ENCODE measurements around the gene PPM1H. TPM values are rescaled to one million over a fixed set of nuclear protein-coding genes. Genes with fewer than 3 reads are reported as not detected.

The PPM1H gene
- total RNA-seq, 1 donor from 2014 or later: 6.3 TPM

DNA sequence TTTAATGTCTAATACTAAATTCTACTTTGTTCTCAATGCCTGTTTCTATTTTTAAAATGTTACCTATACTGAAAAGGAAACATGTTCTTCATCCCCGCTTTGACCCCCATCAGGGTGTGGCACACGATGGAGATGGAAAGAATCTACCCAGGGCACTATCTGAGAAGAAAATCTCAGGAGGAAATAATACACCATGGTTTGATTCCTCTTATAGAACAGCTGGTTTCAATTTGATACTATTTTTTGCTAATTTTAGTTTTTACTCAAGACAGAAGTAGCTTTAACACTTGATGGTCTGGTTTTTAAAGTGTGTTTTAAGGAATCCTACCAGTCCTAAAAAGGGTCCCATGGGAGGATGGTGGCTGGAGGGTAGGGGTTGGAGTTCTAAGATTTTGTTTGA is 56.7 kb downstream of the PPM1H start:
- TF ChIP-seq, protein P1, sequence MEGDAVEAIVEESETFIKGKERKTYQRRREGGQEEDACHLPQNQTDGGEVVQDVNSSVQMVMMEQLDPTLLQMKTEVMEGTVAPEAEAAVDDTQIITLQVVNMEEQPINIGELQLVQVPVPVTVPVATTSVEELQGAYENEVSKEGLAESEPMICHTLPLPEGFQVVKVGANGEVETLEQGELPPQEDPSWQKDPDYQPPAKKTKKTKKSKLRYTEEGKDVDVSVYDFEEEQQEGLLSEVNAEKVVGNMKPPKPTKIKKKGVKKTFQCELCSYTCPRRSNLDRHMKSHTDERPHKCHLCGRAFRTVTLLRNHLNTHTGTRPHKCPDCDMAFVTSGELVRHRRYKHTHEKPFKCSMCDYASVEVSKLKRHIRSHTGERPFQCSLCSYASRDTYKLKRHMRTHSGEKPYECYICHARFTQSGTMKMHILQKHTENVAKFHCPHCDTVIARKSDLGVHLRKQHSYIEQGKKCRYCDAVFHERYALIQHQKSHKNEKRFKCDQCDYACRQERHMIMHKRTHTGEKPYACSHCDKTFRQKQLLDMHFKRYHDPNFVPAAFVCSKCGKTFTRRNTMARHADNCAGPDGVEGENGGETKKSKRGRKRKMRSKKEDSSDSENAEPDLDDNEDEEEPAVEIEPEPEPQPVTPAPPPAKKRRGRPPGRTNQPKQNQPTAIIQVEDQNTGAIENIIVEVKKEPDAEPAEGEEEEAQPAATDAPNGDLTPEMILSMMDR (IDR thresholded peaks at IDR 0.05; ENCODE audit: partially characterized antibody, unreplicated experiment): no peak
- Mint-ChIP-seq H3K4me1 (ENCODE audit: low read depth, unreplicated experiment) (no peaks in the 10 kb centered on the region), H3K27me3 (ENCODE audit: unreplicated experiment) (no peaks in the 10 kb centered on the region), H3K4me3 (ENCODE audit: unreplicated experiment) (no peak overlapping the region), H3K36me3 (ENCODE audit: unreplicated experiment) (no peaks in the 10 kb centered on the region), H3K27ac (ENCODE audit: unreplicated experiment) (no peak overlapping the region), H3K9me3 (ENCODE audit: unreplicated experiment) (peaks cover 4% of the 10 kb centered on the region)
- DNase-seq: no peak

DNA sequence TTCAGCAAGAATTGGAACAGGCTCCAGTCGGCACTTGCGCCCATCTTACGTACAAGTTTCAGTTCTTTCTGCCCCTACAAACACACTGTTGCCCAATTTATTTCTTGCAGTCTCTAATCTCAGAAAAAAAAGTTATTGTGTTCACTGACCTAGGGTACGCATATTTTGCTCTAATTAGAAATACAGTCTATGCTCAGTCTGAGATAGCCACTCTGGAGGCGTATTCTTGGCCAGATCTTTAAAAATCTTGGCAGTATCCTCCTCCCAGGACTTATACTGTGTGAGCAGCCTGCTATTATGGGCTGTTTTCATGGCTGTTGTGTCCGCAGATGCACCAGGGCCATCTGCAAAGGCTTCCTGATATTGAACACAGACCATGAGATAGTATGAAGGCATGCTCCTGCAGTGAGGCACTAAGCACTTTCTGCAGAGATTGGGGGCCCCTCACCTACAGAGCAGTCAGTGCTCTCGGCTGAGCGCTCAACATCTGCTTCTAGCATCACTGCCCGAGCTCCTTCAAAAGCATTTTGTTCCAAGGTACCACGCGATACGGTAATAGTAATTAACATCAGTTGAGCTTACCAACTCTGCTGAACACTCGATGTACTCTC is 57.9 kb downstream of the PPM1H start:
- no peaks in the 10 kb centered on the region for H3K36me3 Mint-ChIP-seq (ENCODE audit: unreplicated experiment)
- H3K4me3 Mint-ChIP-seq (ENCODE audit: unreplicated experiment): no peak overlapping the region
- H3K27me3 Mint-ChIP-seq (ENCODE audit: unreplicated experiment): no peaks in the 10 kb centered on the region
- no peak for DNase-seq
- H3K27ac Mint-ChIP-seq (ENCODE audit: unreplicated experiment): no peak overlapping the region
- no peaks in the 10 kb centered on the region for H3K4me1 Mint-ChIP-seq (ENCODE audit: low read depth, unreplicated experiment)
- H3K9me3 Mint-ChIP-seq (ENCODE audit: unreplicated experiment): peaks cover 4% of the 10 kb centered on the region
- TF ChIP-seq, protein P1 (IDR thresholded peaks at IDR 0.05; ENCODE audit: partially characterized antibody, unreplicated experiment): no peak

DNA sequence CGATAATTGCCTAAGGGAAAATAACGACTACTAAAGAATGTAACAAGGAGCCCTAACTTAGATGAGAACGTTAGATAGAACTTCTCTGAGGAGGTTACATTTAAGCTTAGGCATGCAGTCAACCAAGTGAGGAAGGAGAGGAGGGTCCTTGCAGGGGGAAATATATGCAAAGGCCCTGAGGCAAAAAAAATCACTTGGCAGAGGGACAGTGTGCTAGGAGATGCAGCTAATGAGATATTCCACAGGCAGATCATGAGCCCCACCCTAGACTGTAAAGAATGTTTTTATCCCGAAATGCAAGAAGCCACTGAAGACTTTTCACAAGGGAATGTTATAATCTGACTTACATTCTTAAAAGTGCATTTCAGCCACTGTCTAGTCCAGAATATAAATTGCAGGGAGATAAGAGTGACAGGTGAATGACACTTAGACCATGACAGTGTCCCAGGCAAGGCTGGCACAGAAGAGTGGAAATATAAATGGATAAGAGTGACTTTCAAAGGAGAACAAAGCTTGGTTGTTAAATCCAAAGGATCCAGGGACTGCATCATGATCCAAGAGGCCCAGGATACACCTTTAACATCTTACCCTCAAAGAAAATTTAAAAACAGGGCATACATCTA is 61.0 kb downstream of the PPM1H start:
- TF ChIP-seq, protein P1 (IDR thresholded peaks at IDR 0.05; ENCODE audit: partially characterized antibody, unreplicated experiment): no peak
- H3K9me3 Mint-ChIP-seq (ENCODE audit: unreplicated experiment): no peaks in the 10 kb centered on the region
- H3K4me1 Mint-ChIP-seq (ENCODE audit: low read depth, unreplicated experiment): no peaks in the 10 kb centered on the region
- H3K27ac Mint-ChIP-seq (ENCODE audit: unreplicated experiment): no peak overlapping the region
- DNase-seq: no peak
- H3K27me3 Mint-ChIP-seq (ENCODE audit: unreplicated experiment): peaks cover 2% of the 10 kb centered on the region
- no peaks in the 10 kb centered on the region for H3K36me3 Mint-ChIP-seq (ENCODE audit: unreplicated experiment)
- no peak overlapping the region for H3K4me3 Mint-ChIP-seq (ENCODE audit: unreplicated experiment)

DNA sequence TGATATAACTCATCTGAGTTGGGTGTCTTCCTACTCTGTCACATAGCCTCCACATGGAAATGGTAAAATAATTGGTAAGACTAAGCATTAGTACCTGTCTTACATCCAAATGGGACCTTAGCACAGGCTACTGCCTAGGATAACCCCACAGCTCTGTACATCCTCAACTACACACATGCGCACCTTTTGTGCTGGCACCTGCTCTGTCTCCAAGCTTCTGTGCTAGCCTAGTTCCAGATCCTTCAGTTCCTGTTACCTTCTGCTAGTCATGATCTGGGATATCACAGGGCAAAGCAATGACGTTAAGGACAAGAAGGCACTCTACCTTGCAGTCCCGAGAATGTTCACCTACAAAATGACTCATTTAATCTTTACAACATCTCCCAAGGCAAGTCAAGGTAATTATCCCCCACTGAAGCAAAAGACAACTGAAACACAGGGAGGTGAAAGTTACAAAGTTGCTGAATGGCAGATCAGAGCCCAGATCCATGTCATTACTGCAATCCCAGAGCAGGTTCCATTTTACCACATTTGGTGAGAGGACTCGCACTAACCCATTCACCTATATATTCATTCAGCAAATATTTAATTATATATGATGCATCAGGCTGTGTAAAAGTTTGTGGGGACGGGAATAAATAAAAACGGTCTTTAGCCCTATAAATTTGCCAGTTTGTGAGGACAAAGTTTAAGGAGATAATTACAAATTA is 61.7 kb downstream of the PPM1H start:
- no peaks in the 10 kb centered on the region for H3K4me1 Mint-ChIP-seq (ENCODE audit: low read depth, unreplicated experiment)
- no peak overlapping the region for H3K4me3 Mint-ChIP-seq (ENCODE audit: unreplicated experiment)
- TF ChIP-seq, protein P1 (IDR thresholded peaks at IDR 0.05; ENCODE audit: partially characterized antibody, unreplicated experiment): no peak
- H3K27me3 Mint-ChIP-seq (ENCODE audit: unreplicated experiment): peaks cover 2% of the 10 kb centered on the region
- no peaks in the 10 kb centered on the region for H3K9me3 Mint-ChIP-seq (ENCODE audit: unreplicated experiment)
- DNase-seq: no peak
- no peak overlapping the region for H3K27ac Mint-ChIP-seq (ENCODE audit: unreplicated experiment)
- H3K36me3 Mint-ChIP-seq (ENCODE audit: unreplicated experiment): no peaks in the 10 kb centered on the region

DNA sequence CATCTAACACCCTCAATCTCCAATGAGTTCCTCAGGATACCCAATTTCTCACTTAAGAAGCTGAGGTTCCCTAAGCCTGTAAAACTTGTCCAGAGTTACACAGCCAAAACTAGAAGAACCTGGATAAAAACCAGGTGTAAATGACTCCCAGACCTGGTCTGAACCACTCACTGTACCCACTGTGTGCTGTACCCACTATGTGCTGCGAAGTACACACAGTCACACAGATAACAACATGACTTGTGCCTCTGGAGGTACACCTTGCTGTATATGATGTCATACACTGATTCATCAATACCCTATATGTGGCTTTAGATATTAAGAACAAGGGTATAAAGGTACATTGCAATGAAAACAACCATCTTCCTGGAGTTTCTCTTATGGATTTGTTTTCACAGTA is 66.1 kb downstream of the PPM1H start:
- Mint-ChIP-seq H3K36me3 (ENCODE audit: unreplicated experiment) (no peaks in the 10 kb centered on the region), H3K4me1 (ENCODE audit: low read depth, unreplicated experiment) (no peaks in the 10 kb centered on the region), H3K27me3 (ENCODE audit: unreplicated experiment) (peaks cover 4% of the 10 kb centered on the region), H3K27ac (ENCODE audit: unreplicated experiment) (no peak overlapping the region), H3K4me3 (ENCODE audit: unreplicated experiment) (no peak overlapping the region), H3K9me3 (ENCODE audit: unreplicated experiment) (no peaks in the 10 kb centered on the region)
- TF ChIP-seq, protein P1 (IDR thresholded peaks at IDR 0.05; ENCODE audit: partially characterized antibody, unreplicated experiment): no peak
- no peak for DNase-seq
